Measurements from ENCODE around the gene PPDPF.
A peak's percentile ranks its signal among the peaks of the same experiment; 100 is the strongest.

DNA sequence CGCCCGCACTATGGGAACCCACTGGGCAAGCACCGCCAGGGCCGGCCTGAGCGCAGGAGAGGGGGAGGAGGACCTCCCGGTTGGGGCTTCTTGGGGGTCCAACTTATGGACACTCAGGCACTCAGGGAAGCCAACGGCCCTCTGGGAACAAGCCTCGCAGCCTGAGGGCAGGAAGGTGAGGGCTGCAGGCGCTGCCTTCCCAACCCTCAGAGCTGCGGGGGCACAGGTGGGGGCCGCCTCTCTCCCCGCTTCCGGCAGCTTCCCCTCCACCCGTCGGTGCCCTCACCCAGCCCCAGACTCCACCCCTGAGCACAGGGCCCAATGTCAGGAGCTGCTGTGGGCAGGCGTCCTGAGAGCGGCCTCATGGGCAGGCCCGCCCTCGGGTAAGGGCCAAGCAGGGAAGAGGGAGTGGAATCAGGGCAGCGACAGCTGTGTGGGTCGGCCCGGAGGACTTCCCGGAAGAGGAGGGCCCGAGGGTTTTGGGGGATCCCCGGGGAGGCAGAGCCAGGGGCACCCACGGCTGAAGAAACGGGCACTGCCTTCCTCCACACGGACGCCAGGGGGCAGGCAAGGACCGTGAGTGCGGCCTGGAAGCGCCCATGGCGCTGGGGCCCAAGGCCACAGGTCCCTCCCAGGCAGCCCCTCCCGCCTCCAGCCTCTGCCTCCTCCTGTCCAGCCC, 17.1 kb downstream of the PPDPF start:
- TF ChIP-seq CTCF (IDR thresholded peaks at IDR 0.05), result peak in 1 of 3 donors; percentile 99
- no peak for TF ChIP-seq POLR2A (IDR thresholded peaks at IDR 0.05)
